Bronchial epithelial cell (primary cell): ENCODE measurements around the gene GLRA3. TPM values are rescaled to one million over a fixed set of nuclear protein-coding genes. Genes with fewer than 3 reads are reported as not detected.

Experiments used
- DNase-seq: peaks from one replicate; pipeline ENCODE4 v3.0.0-alpha.2; 2010; ENCODE audit warnings: low read depth
- FAIRE-seq: peaks from 2 replicates; lab custom pipeline; 2011; peaks lifted over from hg19 to GRCh38; lab: Jason Lieb, UNC
- H3K27me3 ChIP-seq: 2 replicates; pipeline ENCODE4 v1.5.1; 2011; ENCODE audit warnings: low read length; ENCODE audit not compliant: control insufficient read depth, insufficient read depth
- H3K36me3 ChIP-seq: 2 replicates; pipeline ENCODE4 v1.5.1; 2011; ENCODE audit warnings: low read length; ENCODE audit not compliant: control insufficient read depth, insufficient read depth
- H3K4me3 ChIP-seq: 2 replicates; pipeline ENCODE4 v1.5.1; 2011; ENCODE audit warnings: mild to moderate bottlenecking, low read depth, low read length, control low read depth
- CTCF ChIP-seq: IDR thresholded peaks from 2 replicates; pipeline ENCODE4 v1.5.1; 2011; ENCODE audit warnings: mild to moderate bottlenecking, moderate library complexity, low read length, control low read depth, inconsistent platforms; ENCODE audit not compliant: insufficient read depth, severe bottlenecking
- total RNA-seq: library from RNA; depleted of rRNA; stranded (reverse); fragments of >200 nt; gene quantifications from 2 replicates; pipeline ENCODE4 v1.2.1, GENCODE V29; 2014

GLRA3 gene
- total RNA-seq, 1 donor from 2014 or later = not detected

GRCh38 chr4:174689618-174690017 is 139.4 kb downstream of the GLRA3 start:
- TF ChIP-seq CTCF = no peak
- Histone ChIP-seq H3K36me3 (no peaks in the 10 kb centered on the region), H3K27me3 (no peaks in the 10 kb centered on the region), H3K4me3 (no peak overlapping the region)
- FAIRE-seq = no peak
- DNase-seq = no peak

GRCh38 chr4:174686826-174687225 is 142.2 kb downstream of the GLRA3 start:
- Histone ChIP-seq H3K27me3 (no peaks in the 10 kb centered on the region), H3K36me3 (no peaks in the 10 kb centered on the region), H3K4me3 (no peak overlapping the region)
- FAIRE-seq (no peak), DNase-seq (no peak)
- no peak for TF ChIP-seq CTCF

- no peak overlapping the region for H3K4me3 ChIP-seq
- no peak for FAIRE-seq
- no peak for TF ChIP-seq CTCF
- H3K36me3 ChIP-seq = no peaks in the 10 kb centered on the region
- peak; percentile 65 for DNase-seq
- H3K27me3 ChIP-seq = no peaks in the 10 kb centered on the region
These were observed 147.2 kb downstream of the GLRA3 start for GRCh38 chr4:174681723-174682300.

- FAIRE-seq (no peak), DNase-seq (no peak)
- Histone ChIP-seq H3K36me3 (no peaks in the 10 kb centered on the region), H3K27me3 (no peaks in the 10 kb centered on the region), H3K4me3 (no peak overlapping the region)
- no peak for TF ChIP-seq CTCF
These were observed 154.7 kb downstream of the GLRA3 start for GRCh38 chr4:174674305-174674840.

GRCh38 chr4:174673865-174674264 is 155.2 kb downstream of the GLRA3 start:
- no peak for TF ChIP-seq CTCF
- FAIRE-seq = no peak
- H3K27me3 ChIP-seq = no peaks in the 10 kb centered on the region
- H3K36me3 ChIP-seq = no peaks in the 10 kb centered on the region
- H3K4me3 ChIP-seq = no peak overlapping the region
- no peak for DNase-seq

- H3K27me3 ChIP-seq = no peaks in the 10 kb centered on the region
- TF ChIP-seq CTCF = no peak
- peak; percentile 81 for DNase-seq
- no peak for FAIRE-seq
- H3K36me3 ChIP-seq = no peaks in the 10 kb centered on the region
- no peak overlapping the region for H3K4me3 ChIP-seq
These were observed 156.8 kb downstream of the GLRA3 start for GRCh38 chr4:174672276-174672675.
